Tibial nerve (tissue), 3 donors: ENCODE measurements around the gene WDR37.

Experiments
- CTCF ChIP-seq, 5 experiments: fragments of 200-600 bp in 3 of 5; fragments of 450-650 bp in 2 of 5; sonication (generic) in 3 of 5; IDR thresholded peaks; one replicate each; pipeline ENCODE4 v1.5.1; 2016 to 2019; ENCODE audit warnings: antibody characterized with exemption in 5 of 5, mild to moderate bottlenecking in 3 of 5, moderate library complexity in 2 of 5
- POLR2A ChIP-seq, 2 donors: fragments of 450-650 bp; IDR thresholded peaks; one replicate each; pipeline ENCODE4 v1.6.1; 2017; ENCODE audit warnings: antibody characterized with exemption in 2 of 2, mild to moderate bottlenecking in 2 of 2, moderate library complexity in 2 of 2

GRCh38 chr10:1083581-1083980, 27.4 kb downstream of the WDR37 start:
- TF ChIP-seq CTCF (IDR thresholded peaks at IDR 0.05) = no peak
- TF ChIP-seq POLR2A (IDR thresholded peaks at IDR 0.05) = no peak
